Caco-2 (cell line): Measurements from ENCODE around the gene ACOT7. TPM values are rescaled to one million over a fixed set of nuclear protein-coding genes. Genes with fewer than 3 reads are reported as not detected.

Source experiments
- BruUV-seq: library from RNA; stranded (reverse); fragments of 400-500 nt; replicated peaks from 2 replicates; lab custom pipeline; 2021; lab: Mats Ljungman, UMichigan
- CTCF ChIA-PET: fragments of 300-600 bp; sonication (Branson Sonifier 250); formaldehyde crosslinking; loops from one replicate; lab custom pipeline; 2022; ENCODE audit warnings: antibody characterized with exemption; lab: Charles Lee
- POLR2A ChIA-PET: fragments of 300-600 bp; sonication (Branson Sonifier 250); formaldehyde crosslinking; loops from one replicate; lab custom pipeline; 2022; ENCODE audit warnings: antibody characterized with exemption; lab: Charles Lee
- DNase-seq, 2 experiments: peaks; one replicate each; pipeline versions ENCODE4 v3.0.0 to v3.0.0-alpha.2; 2020 to 2022
- H3K27me3 ChIP-seq: replicated peaks from 2 replicates; pipeline ENCODE4 v1.6.0; 2011; ENCODE audit warnings: low read length; ENCODE audit not compliant: control insufficient read depth, insufficient read depth
- H3K36me3 ChIP-seq: 2 replicates; pipeline ENCODE4 v1.5.1; 2011; ENCODE audit warnings: low read length; ENCODE audit not compliant: control insufficient read depth, insufficient read depth
- H3K4me1 ChIP-seq: fragments of 250-450 bp; sonication (Bioruptor Pico); 2 replicates; pipeline ENCODE4 v1.5.1; 2020; ENCODE audit warnings: mild to moderate bottlenecking
- H3K4me3 ChIP-seq: 2 replicates; pipeline ENCODE4 v1.5.1; 2011; ENCODE audit warnings: low read depth, mild to moderate bottlenecking, control low read depth, low read length
- H3K9me3 ChIP-seq: fragments of 250-450 bp; sonication (Bioruptor Pico); 2 replicates; pipeline ENCODE4 v1.5.1; 2020; ENCODE audit warnings: mild to moderate bottlenecking, moderate library complexity
- H3K27ac Mint-ChIP-seq: one replicate; pipeline ENCODE4 v1.8.0; 2022; ENCODE audit warnings: mixed read lengths; ENCODE audit not compliant: unreplicated experiment
- H3K27me3 Mint-ChIP-seq: one replicate; pipeline ENCODE4 v1.8.0; 2022; ENCODE audit warnings: mixed read lengths; ENCODE audit not compliant: insufficient read depth, unreplicated experiment
- H3K36me3 Mint-ChIP-seq: one replicate; pipeline ENCODE4 v1.8.0; 2022; ENCODE audit warnings: mild to moderate bottlenecking, mixed read lengths; ENCODE audit not compliant: insufficient read depth, unreplicated experiment
- H3K4me1 Mint-ChIP-seq: one replicate; pipeline ENCODE4 v1.8.0; 2022; ENCODE audit warnings: low read depth, mixed read lengths; ENCODE audit not compliant: unreplicated experiment
- H3K4me3 Mint-ChIP-seq: one replicate; pipeline ENCODE4 v1.8.0; 2022; ENCODE audit warnings: mild to moderate bottlenecking, moderate library complexity, mixed read lengths; ENCODE audit not compliant: unreplicated experiment
- H3K9me3 Mint-ChIP-seq: one replicate; pipeline ENCODE4 v1.8.0; 2022; ENCODE audit warnings: mixed read lengths; ENCODE audit not compliant: unreplicated experiment
- intact Hi-C: fragments of 100-400 bp; cut with micrococcal nuclease; formaldehyde crosslinking; loops from one replicate; pipeline ENCODE4 v1.10.0; 2022; ENCODE audit not compliant: unreplicated experiment
- microRNA-seq: library from miRNA; unstranded; fragments of <30 nt; microRNA quantifications from one replicate; pipeline ENCODE4 v1.2.0, GENCODE V29; 2022
- total RNA-seq: library from RNA; stranded (reverse); gene quantifications from 2 replicates; pipeline ENCODE4 v1.2.3, GENCODE V29; 2022
- TF ChIP-seq, protein P1 (sequence below), 2 experiments: fragments of 200-600 bp in 1 of 2; IDR thresholded peaks; 1 replicate in 1 of 2; 2 replicates in 1 of 2; pipeline versions ENCODE4 v1.5.1 to v1.8.0; 2011 to 2022; ENCODE audit warnings: antibody characterized with exemption in 1 of 2, control low read depth in 1 of 2, inconsistent platforms in 1 of 2, low read depth in 1 of 2, low read length in 1 of 2, mild to moderate bottlenecking in 1 of 2, moderate library complexity in 1 of 2; ENCODE audit not compliant: insufficient read depth in 1 of 2, severe bottlenecking in 1 of 2, unreplicated experiment in 1 of 2

ACOT7 gene
- total RNA-seq, 1 experiment from 2014 or later: 221 TPM

DNA sequence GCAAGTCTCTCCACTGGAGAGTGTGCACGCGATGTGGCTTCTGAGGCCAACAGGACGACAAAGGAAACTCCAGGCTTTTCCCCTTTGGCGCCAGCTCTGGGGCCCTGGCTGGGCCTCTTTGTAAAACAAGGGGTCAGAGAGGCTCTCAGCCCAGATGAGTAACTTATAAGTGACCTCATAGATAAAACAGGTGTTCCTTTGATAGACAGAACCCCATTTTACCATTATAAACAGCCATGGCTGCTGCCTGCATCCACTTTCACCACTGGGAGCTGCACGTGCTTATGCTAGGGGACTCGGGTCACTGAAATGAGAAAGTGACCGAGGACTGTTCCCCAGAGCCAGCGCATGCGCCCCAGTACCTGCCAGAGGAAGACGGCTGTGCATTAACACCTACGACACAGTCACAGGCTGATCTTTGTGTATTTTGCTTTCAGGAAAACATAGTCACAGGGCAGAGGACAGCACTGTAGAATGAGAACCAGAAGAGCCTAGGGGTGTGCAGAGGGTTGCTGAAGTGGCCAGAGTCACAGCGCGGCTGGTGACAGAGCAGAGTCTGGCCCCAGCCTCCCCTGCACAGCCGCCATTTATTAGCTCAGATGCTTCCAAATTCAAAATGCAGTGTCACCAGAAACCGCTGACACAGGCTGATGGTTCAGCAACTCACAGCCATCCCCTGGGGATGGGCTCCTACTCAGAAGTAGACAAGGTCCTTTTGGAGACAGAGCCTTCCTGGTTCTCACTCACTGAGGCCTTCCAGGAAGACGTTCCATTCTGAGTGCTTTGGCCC is 175.0 kb downstream of the ACOT7 start:
- Mint-ChIP-seq H3K27me3 (no peaks in the 10 kb centered on the region), H3K4me1 (no peaks in the 10 kb centered on the region), H3K9me3 (no peaks in the 10 kb centered on the region), H3K36me3 (peaks cover 22% of the 10 kb centered on the region), H3K4me3 (no peak overlapping the region), H3K27ac (no peak overlapping the region)
- BruUV-seq: no TSS peak
- no peaks in the 10 kb centered on the region for H3K9me3 ChIP-seq
- intact Hi-C loops: no loop called here
- ChIA-PET POLR2A (no interaction called here), CTCF (interaction anchor here (0.5 kb wide), 1 partner anchor 117 kb away, joined by 4 read pairs; no protein-coding TSS in a partner anchor)
- no peak for DNase-seq
- peaks cover 8% of the 10 kb centered on the region; the same call in 1 of the 2 replicates for H3K4me1 ChIP-seq
- H3K4me3 ChIP-seq: no peak overlapping the region
- TF ChIP-seq, protein P1, sequence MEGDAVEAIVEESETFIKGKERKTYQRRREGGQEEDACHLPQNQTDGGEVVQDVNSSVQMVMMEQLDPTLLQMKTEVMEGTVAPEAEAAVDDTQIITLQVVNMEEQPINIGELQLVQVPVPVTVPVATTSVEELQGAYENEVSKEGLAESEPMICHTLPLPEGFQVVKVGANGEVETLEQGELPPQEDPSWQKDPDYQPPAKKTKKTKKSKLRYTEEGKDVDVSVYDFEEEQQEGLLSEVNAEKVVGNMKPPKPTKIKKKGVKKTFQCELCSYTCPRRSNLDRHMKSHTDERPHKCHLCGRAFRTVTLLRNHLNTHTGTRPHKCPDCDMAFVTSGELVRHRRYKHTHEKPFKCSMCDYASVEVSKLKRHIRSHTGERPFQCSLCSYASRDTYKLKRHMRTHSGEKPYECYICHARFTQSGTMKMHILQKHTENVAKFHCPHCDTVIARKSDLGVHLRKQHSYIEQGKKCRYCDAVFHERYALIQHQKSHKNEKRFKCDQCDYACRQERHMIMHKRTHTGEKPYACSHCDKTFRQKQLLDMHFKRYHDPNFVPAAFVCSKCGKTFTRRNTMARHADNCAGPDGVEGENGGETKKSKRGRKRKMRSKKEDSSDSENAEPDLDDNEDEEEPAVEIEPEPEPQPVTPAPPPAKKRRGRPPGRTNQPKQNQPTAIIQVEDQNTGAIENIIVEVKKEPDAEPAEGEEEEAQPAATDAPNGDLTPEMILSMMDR (IDR thresholded peaks at IDR 0.05; ENCODE audit: insufficient read depth in 1 of 2, low read depth in 1 of 2, low read length in 1 of 2, severe bottlenecking in 1 of 2, unreplicated experiment in 1 of 2): no peak
- no peaks in the 10 kb centered on the region for H3K36me3 ChIP-seq
- no peaks in the 10 kb centered on the region for H3K27me3 ChIP-seq

Small RNA genes lying within 50 kb of the gene (microRNA-seq; reads per million reads assigned to microRNA genes)
- not detected for gene MIR4252

Other genes with a start within 250 kb of the ACOT7 start
- gene CHD5, start 213.4 kb downstream of the ACOT7 start, total RNA-seq: 0.39 and 0.44 TPM in 2 replicates
- 406 and 418 TPM in 2 replicates for gene RPL22, start 194.2 kb downstream of the ACOT7 start, total RNA-seq
- 26.1 and 27.4 TPM in 2 replicates for gene RNF207, start 187.6 kb downstream of the ACOT7 start, total RNA-seq
- gene ICMT, start 157.8 kb downstream of the ACOT7 start, total RNA-seq: 73.6 and 77.6 TPM in 2 replicates
- not detected in 2 replicates for gene HES3, start 149.6 kb downstream of the ACOT7 start, total RNA-seq
- gene GPR153, start 132.7 kb downstream of the ACOT7 start, total RNA-seq: 2.7 and 3.2 TPM in 2 replicates
- gene HES2, start 26.2 kb upstream of the ACOT7 start, total RNA-seq: 0.37 and 0.91 TPM in 2 replicates
- 14.9 and 16.3 TPM in 2 replicates for gene ESPN, start 31.0 kb upstream of the ACOT7 start, total RNA-seq
- 15.0 and 16.3 TPM in 2 replicates for gene TNFRSF25, start 72.4 kb upstream of the ACOT7 start, total RNA-seq
- 11.6 and 12.2 TPM in 2 replicates for gene PLEKHG5, start 97.9 kb upstream of the ACOT7 start, total RNA-seq
- gene NOL9, start 160.7 kb upstream of the ACOT7 start, total RNA-seq: 33.6 and 37.3 TPM in 2 replicates
- not detected in 2 replicates for gene TAS1R1, start 161.5 kb upstream of the ACOT7 start, total RNA-seq
- gene ZBTB48, start 186.2 kb upstream of the ACOT7 start, total RNA-seq: 22.5 and 24.8 TPM in 2 replicates
- 21.6 and 22.4 TPM in 2 replicates for gene KLHL21, start 209.1 kb upstream of the ACOT7 start, total RNA-seq
- 20.0 and 21.8 TPM in 2 replicates for gene PHF13, start 220.0 kb upstream of the ACOT7 start, total RNA-seq
- 13.5 and 15.1 TPM in 2 replicates for gene THAP3, start 231.1 kb upstream of the ACOT7 start, total RNA-seq